Fibroblast of lung (primary cell): ENCODE results near the gene PIK3R1. TPM values are rescaled to one million over a fixed set of nuclear protein-coding genes. Genes with fewer than 3 reads are reported as not detected.

Experiments used
- DNase-seq, 2 donors: peaks; one replicate each; pipeline versions ENCODE4 v3.0.0 to v3.0.0-alpha.2; 2010; ENCODE audit warnings: low read depth in 2 of 2
- H2AFZ ChIP-seq: 2 replicates; pipeline ENCODE4 v1.5.1; 2012; ENCODE audit warnings: low read length, control low read depth, inconsistent platforms
- H3K27ac ChIP-seq: 2 replicates; pipeline ENCODE4 v1.5.1; 2011; ENCODE audit warnings: low read length, control low read depth; ENCODE audit not compliant: insufficient read depth
- H3K27me3 ChIP-seq: 2 replicates; pipeline ENCODE4 v1.5.1; 2011; ENCODE audit warnings: mild to moderate bottlenecking, low read length; ENCODE audit not compliant: control insufficient read depth, insufficient read depth
- H3K36me3 ChIP-seq: 2 replicates; pipeline ENCODE4 v1.5.1; 2011; ENCODE audit warnings: low read length; ENCODE audit not compliant: control insufficient read depth, insufficient read depth
- H3K4me1 ChIP-seq: 2 replicates; pipeline ENCODE4 v1.5.1; 2011; ENCODE audit warnings: low read length; ENCODE audit not compliant: control insufficient read depth, insufficient read depth; ENCODE audit errors: extremely low read depth
- H3K4me2 ChIP-seq: 2 replicates; pipeline ENCODE4 v1.5.1; 2011; ENCODE audit warnings: low read length, control low read depth; ENCODE audit not compliant: insufficient read depth; ENCODE audit errors: extremely low read depth
- H3K4me3 ChIP-seq, 4 experiments: fragments of 200-600 bp in 1 of 4; sonication (generic) in 1 of 4; replicated peaks in 1 of 4; 2 replicates each; pipeline ENCODE4 v1.5.1; 2011 to 2016; ENCODE audit warnings: low read length in 4 of 4, low read depth in 3 of 4, mild to moderate bottlenecking in 3 of 4, control low read depth in 2 of 4, inconsistent platforms in 1 of 4, mixed read lengths in 1 of 4; ENCODE audit not compliant: insufficient read depth in 1 of 4; ENCODE audit errors: control extremely low read depth in 1 of 4
- H3K79me2 ChIP-seq: 2 replicates; pipeline ENCODE4 v1.5.1; 2012; ENCODE audit warnings: mild to moderate bottlenecking, low read length, inconsistent platforms; ENCODE audit not compliant: control insufficient read depth, insufficient read depth
- H3K9ac ChIP-seq: 2 replicates; pipeline ENCODE4 v1.5.1; 2011; ENCODE audit warnings: mild to moderate bottlenecking, low read length, control low read depth; ENCODE audit not compliant: insufficient read depth
- H3K9me3 ChIP-seq: 2 replicates; pipeline ENCODE4 v1.5.1; 2012; ENCODE audit warnings: low read depth, low read length; ENCODE audit not compliant: control insufficient read depth, insufficient read depth
- H4K20me1 ChIP-seq: 2 replicates; pipeline ENCODE4 v1.5.1; 2011; ENCODE audit warnings: low read length; ENCODE audit not compliant: control insufficient read depth, insufficient read depth; ENCODE audit errors: extremely low read depth
- EZH2 ChIP-seq: IDR thresholded peaks from 2 replicates; pipeline ENCODE4 v1.5.1; 2012; ENCODE audit warnings: low read length, control low read depth, mild to moderate bottlenecking; ENCODE audit errors: missing control alignments
- polyA plus RNA-seq, 2 donors: library from polyadenylated mRNA; depleted of rRNA in 1 of 2; stranded (reverse) in 1 of 2; unstranded in 1 of 2; fragments of >200 nt; gene quantifications; 2 replicates each; pipeline ENCODE4 v1.2.1, GENCODE V29; 2011 to 2012; ENCODE audit warnings: missing spikeins in 1 of 2
- total RNA-seq: library from RNA; depleted of rRNA; stranded (reverse); fragments of >200 nt; gene quantifications from 2 replicates; pipeline ENCODE4 v1.2.1, GENCODE V29; 2014
- TF ChIP-seq, protein P1 (sequence below), 2 donors: IDR thresholded peaks in 1 of 2; conservative IDR thresholded peaks in 1 of 2; 1 replicate in 1 of 2; 2 replicates in 1 of 2; pipeline ENCODE4 v1.5.1; 2011 to 2012; ENCODE audit warnings: low read length in 2 of 2, control low read depth in 1 of 2, inconsistent platforms in 1 of 2, low read depth in 1 of 2, mild to moderate bottlenecking in 1 of 2

Gene PIK3R1
- total and polyA plus RNA-seq, 2 donors (not counting 1 experiment from before 2014, with no cell fraction given): 17.7 to 36.3 TPM

DNA sequence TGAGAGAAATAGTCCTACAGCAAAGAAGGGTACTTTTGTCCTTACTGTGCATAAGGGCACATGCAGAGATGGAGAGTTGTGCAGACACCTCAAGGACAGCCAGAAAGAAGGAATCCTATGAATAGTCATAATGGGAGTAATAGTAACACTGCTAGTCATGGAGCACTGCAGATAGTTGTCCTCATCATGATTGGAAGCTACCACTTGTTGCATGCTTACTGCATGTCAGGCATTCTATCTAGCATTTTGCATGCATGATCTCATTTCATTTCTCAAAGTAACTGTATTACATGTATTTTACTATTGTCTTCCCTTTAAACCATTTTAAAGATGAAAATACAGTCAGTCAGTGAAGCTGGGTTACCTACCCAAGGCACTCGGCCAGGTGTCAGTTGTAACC is 81.3 kb downstream of the PIK3R1 start:
- Histone ChIP-seq H4K20me1 (no peaks in the 10 kb centered on the region), H3K4me3 (no peak overlapping the region), H3K79me2 (no peaks in the 10 kb centered on the region), H2AFZ (no peak overlapping the region), H3K4me1 (peaks cover 5% of the 10 kb centered on the region), H3K4me2 (no peak overlapping the region), H3K27me3 (no peaks in the 10 kb centered on the region), H3K9me3 (no peaks in the 10 kb centered on the region), H3K27ac (no peak overlapping the region), H3K9ac (no peak overlapping the region), H3K36me3 (peaks cover 13% of the 10 kb centered on the region)
- TF ChIP-seq, protein P1, sequence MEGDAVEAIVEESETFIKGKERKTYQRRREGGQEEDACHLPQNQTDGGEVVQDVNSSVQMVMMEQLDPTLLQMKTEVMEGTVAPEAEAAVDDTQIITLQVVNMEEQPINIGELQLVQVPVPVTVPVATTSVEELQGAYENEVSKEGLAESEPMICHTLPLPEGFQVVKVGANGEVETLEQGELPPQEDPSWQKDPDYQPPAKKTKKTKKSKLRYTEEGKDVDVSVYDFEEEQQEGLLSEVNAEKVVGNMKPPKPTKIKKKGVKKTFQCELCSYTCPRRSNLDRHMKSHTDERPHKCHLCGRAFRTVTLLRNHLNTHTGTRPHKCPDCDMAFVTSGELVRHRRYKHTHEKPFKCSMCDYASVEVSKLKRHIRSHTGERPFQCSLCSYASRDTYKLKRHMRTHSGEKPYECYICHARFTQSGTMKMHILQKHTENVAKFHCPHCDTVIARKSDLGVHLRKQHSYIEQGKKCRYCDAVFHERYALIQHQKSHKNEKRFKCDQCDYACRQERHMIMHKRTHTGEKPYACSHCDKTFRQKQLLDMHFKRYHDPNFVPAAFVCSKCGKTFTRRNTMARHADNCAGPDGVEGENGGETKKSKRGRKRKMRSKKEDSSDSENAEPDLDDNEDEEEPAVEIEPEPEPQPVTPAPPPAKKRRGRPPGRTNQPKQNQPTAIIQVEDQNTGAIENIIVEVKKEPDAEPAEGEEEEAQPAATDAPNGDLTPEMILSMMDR (conservative IDR thresholded peaks at IDR 0.05 in 1 of 2, IDR thresholded peaks at IDR 0.05 in 1 of 2; ENCODE audit: low read depth in 1 of 2, low read length in 2 of 2): no peak
- no peak for TF ChIP-seq EZH2
- DNase-seq: no peak

GRCh38 chr5:68297656-68298055 is 82.1 kb downstream of the PIK3R1 start:
- no peak for DNase-seq
- H3K4me2 ChIP-seq: no peak overlapping the region
- H3K9ac ChIP-seq: no peak overlapping the region
- no peaks in the 10 kb centered on the region for H3K79me2 ChIP-seq
- no peaks in the 10 kb centered on the region for H3K9me3 ChIP-seq
- no peaks in the 10 kb centered on the region for H3K27me3 ChIP-seq
- TF ChIP-seq EZH2: no peak
- TF ChIP-seq, protein P1 (conservative IDR thresholded peaks at IDR 0.05 in 1 of 2, IDR thresholded peaks at IDR 0.05 in 1 of 2; ENCODE audit: low read depth in 1 of 2, low read length in 2 of 2): no peak
- H3K27ac ChIP-seq: no peak overlapping the region
- H3K36me3 ChIP-seq: peaks cover 13% of the 10 kb centered on the region
- no peak overlapping the region for H3K4me3 ChIP-seq
- no peak overlapping the region for H2AFZ ChIP-seq
- no peaks in the 10 kb centered on the region for H4K20me1 ChIP-seq
- H3K4me1 ChIP-seq: peaks cover 3% of the 10 kb centered on the region

DNA sequence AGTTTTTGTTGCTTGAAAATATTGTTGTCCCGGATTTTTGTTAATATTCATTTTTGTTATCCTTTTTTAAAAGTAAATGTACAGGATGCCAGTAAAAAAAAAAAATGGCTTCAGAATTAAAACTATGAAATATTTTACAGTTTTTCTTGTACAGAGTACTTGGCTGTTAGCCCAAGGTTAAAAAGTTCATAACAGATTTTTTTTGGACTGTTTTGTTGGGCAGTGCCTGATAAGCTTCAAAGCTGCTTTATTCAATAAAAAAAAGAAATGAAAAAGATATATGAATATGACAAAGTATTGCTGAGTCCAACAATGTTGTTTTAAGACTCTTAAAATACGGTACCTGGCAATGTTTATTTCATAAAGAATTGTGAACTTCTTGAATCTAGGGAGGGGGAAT is 82.9 kb downstream of the PIK3R1 start:
- H3K9me3 ChIP-seq: no peaks in the 10 kb centered on the region
- H3K4me2 ChIP-seq: no peak overlapping the region
- no peaks in the 10 kb centered on the region for H4K20me1 ChIP-seq
- peaks cover 3% of the 10 kb centered on the region for H3K4me1 ChIP-seq
- H3K4me3 ChIP-seq: no peak overlapping the region
- H3K36me3 ChIP-seq: peaks cover 13% of the 10 kb centered on the region
- H3K27me3 ChIP-seq: no peaks in the 10 kb centered on the region
- no peak overlapping the region for H3K27ac ChIP-seq
- H3K79me2 ChIP-seq: no peaks in the 10 kb centered on the region
- H3K9ac ChIP-seq: no peak overlapping the region
- no peak overlapping the region for H2AFZ ChIP-seq
- no peak for DNase-seq
- no peak for TF ChIP-seq EZH2
- TF ChIP-seq, protein P1 (conservative IDR thresholded peaks at IDR 0.05 in 1 of 2, IDR thresholded peaks at IDR 0.05 in 1 of 2; ENCODE audit: low read depth in 1 of 2, low read length in 2 of 2): no peak
